Stimulated activated CD4-positive, alpha-beta T cell treated with anti-CD3 and anti-CD28 coated beads, Interleukin-4, amount 100 ng/mL, for 1 hour (primary cell): ENCODE data around the gene NPEPL1.
A peak's percentile ranks its signal among the peaks of the same experiment; 100 is the strongest.

Experiments used
- DNase-seq: peaks from one replicate; pipeline ENCODE4 v3.0.0-alpha.2; 2020

The NPEPL1 gene

DNA sequence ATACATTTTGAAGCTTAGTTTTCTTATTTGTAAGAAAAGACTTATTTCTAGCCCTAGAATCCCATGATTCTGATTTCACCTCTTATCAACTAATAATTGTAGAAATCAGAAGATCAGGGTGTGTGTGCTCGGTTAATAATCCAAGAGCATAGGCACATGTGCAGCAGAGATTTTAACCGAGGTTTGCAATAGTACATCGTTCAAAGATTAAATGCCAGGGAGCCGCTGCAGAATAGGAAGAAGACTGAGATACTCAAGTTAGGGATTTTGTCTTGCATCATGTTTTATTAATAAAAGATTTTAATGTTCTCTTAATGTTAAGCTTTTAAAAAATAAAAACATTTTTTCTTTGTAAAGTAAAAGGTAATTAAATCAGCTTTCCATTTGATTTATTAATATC is 34.6 kb upstream of the NPEPL1 start:
- no peak for DNase-seq

DNA sequence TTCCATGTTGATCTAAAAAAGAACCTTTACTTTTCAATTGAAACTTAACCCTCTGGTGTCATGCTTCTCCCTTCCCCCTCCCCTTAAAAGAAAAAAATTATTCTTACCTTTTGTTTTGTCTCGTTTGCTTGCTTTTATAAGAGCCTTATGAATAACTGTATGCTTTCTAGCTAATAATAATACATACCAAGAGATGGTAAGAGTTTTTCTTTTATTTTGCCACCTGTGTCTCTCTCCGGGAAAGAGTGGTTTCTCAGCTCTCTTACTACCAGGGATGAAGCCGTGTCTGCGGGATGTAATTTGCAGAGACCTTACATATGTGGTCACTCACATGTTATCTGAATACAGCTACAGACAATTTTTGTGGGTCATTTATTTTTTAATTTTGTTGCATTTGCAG is 33.8 kb upstream of the NPEPL1 start:
- DNase-seq: no peak

DNA sequence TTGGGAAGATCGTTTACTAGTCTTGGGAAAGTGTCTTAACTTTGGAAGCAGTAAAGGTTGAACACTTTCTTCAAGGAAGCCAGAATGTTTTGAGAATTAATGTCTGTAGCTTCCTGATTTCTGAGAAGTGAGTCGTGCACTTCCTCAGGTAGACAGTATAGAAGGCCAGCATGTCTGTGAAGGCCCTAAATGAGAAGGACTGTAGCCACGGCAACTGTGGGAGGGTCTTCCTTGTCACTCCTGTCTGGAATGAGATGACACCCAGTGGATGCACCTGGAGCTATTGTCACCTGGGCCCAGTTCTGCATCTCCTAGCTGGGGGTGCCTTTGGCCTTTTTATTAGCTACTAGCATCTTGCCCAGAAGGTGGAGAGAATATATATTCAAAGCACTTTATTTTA is 32.8 kb upstream of the NPEPL1 start:
- DNase-seq: no peak

DNA sequence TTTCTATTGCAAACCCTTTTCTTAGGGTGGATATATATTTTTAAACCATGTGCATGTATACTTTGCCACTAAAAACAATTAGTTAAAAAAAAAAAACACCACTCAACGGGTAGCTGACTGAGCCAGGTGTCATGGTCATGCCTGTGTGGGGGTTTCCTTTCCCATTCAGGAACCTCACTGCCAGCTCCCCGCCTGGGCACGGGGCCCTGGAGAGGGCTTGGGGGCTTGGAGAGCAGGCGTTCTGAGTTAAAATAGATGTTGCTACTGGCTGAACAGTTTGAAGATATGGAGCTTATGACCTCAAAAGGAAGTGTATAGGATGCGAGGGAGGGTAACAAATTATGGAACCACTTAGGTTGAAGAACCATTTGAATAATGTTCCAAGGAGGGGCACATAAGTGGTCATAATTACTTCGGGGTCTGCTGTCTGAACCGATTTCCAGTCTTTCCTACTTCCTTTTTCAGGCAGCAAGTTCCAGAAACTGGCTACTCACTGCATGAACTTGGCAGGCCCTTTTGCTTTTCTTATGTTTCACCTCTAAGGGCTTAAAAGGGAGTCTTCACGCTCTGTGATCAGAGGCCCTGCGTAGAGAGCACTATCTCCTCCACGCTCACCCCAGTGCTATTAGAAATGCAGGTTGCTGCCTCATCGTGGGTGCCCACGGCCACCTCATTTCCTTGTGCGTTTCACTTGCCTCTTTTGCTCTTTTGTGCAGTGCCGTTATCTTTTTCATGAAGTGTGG is 31.6 kb upstream of the NPEPL1 start:
- DNase-seq: peak; percentile 41

- DNase-seq: no peak
Observed at GRCh38 chr20:58661598-58662473, 30.8 kb upstream of the NPEPL1 start.

GRCh38 chr20:58664331-58664730 is 28.3 kb upstream of the NPEPL1 start:
- no peak for DNase-seq

- DNase-seq: no peak
Observed at GRCh38 chr20:58664883-58665282, 27.7 kb upstream of the NPEPL1 start.

GRCh38 chr20:58665606-58666005 is 27.0 kb upstream of the NPEPL1 start:
- DNase-seq: no peak

GRCh38 chr20:58666702-58667101 is 25.9 kb upstream of the NPEPL1 start:
- no peak for DNase-seq

DNA sequence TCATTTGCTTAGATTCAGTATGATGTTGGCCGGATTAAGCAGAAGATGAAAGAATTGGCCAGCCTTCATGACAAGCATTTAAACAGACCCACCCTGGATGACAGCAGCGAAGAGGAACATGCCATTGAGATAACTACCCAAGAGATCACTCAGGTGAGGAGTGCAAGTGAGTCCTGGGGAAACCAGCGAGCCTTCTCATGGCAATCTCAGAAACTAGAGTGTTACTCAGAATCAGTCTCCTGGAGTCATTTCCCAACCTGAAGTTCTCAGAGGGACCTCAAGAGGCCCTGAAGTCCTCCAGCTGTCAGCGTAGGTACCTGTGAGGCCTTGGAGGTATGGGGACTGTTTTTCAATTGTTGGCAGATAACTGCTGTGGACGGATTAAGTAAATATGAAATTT is 24.6 kb upstream of the NPEPL1 start:
- no peak for DNase-seq

DNA sequence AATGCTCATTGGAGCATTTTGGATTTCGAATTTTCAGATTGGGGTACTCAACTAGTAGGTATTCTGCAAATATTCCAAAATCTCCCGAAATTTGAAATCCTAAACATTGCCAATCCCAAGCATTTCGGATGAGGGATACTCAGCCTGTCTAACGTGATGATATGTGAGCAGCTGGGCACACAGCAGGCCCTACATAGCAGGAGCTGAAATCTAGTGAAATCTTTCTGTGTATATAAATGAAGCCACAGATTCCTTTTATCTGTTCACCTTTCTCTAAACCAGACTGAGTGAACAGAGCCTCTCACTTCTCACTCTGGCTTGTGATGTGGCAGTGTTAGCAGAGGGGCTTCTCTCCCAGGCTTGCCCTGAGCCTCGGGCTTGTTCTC is 23.7 kb upstream of the NPEPL1 start:
- no peak for DNase-seq

DNA sequence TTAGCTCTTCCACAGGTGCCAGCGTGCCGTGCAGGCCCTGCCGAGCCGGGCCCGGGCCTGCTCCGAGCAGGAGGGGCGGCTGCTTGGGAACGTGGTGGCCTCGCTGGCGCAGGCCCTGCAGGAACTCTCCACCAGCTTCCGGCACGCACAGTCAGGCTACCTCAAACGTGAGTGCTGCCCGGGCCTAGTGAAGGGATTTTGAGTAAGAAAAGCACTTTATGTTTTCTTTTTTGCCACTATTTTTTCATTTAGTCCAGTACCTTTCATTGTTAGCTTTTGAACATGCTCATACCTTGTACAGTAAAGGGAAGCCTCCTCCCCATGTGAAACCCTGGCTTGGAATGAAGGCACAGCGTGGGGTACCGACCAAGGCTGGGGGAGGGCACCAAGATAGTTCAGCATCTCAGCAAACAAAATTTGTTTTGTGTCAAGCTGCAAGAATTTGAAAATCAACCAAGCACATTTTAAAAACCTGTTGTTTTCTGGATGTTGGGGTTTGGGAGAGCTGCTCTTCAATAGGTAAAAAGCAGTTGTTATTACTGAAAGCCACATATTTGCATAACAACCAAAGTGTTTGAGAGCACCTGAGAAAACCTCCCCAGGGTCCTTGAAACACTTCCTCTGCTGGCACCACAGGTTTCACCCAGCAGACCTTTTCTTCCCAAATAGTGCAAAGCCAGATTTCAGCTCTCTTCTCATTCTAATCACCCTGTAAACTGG is 23.2 kb upstream of the NPEPL1 start:
- DNase-seq: no peak

GRCh38 chr20:58670102-58670501 is 22.5 kb upstream of the NPEPL1 start:
- no peak for DNase-seq

GRCh38 chr20:58670659-58671058 is 21.9 kb upstream of the NPEPL1 start:
- DNase-seq: no peak

DNA sequence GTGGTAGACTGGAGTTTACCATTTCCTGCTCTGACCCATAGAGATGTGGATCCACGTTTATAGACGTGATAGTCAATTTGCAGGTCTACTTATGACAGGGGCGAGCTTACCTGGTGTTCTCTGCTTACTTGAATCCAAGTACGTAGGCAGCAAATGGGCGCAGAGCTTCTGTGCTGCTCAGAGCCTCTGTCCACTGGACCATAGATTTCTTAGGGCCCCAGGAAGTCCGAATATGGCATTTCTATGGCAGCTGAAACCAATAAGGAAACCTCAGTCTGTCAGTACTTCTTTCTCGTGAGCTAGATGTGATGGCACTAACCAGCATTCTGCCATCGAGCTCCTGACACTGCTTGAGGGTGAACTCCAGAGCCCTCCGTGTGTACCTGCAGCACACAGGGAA is 19.5 kb upstream of the NPEPL1 start:
- no peak for DNase-seq

GRCh38 chr20:58675146-58675584 is 17.4 kb upstream of the NPEPL1 start:
- no peak for DNase-seq

GRCh38 chr20:58675641-58676040 is 17.0 kb upstream of the NPEPL1 start:
- no peak for DNase-seq

GRCh38 chr20:58676161-58676560 is 16.4 kb upstream of the NPEPL1 start:
- no peak for DNase-seq

DNA sequence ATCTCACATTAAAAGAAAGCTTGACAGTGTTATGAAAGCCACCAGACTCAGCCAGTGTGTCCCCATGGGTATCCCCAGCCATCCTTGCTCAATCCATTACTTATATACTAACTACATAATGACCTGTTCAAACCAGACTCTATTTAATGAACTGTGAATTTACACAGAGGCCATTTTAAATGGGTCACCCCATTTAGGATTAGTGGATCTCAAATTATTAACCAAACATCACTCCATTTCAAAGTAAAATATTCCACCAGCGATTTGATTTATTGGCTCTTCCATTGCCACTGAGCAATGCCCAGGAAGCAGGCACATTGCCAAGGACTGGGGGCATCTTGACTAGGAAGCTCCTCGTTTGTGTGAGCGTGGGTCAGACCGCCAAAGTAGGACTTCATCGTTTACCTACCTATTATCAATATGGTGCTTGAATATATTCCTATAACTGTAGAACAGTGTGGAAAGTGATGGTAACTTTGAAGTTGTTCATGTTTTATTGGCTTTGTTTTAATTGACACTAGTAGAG is 15.5 kb upstream of the NPEPL1 start:
- no peak for DNase-seq

DNA sequence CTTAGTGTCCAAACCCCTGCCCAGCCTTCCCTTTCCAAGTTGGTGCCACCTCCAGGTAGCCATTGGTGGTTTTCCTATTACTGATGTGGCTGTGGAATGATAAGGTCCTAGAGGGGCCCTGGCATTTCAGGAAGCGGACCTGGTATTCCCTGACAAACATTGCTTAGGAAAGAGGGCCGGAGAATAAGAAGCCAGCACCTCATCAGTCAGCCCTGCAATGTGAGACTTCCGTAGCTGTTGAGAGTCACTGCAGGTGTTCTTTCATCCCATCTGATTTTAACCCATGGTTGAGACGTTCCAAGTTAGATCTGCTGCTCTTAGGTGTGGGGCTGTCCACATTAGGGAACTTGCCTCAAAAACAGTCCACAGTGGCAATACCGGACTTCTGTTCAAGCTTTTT is 14.8 kb upstream of the NPEPL1 start:
- DNase-seq: no peak

- DNase-seq: no peak
Observed at GRCh38 chr20:58678806-58679205, 13.8 kb upstream of the NPEPL1 start.

GRCh38 chr20:58682656-58683531 is 9.7 kb upstream of the NPEPL1 start:
- DNase-seq: no peak
